Neuron (in vitro differentiated cells): ENCODE data around the gene BRME1.

Experiments
- H2AFZ ChIP-seq: one replicate; pipeline ENCODE4 v1.6.1; 2013; ENCODE audit warnings: low read depth, mild to moderate bottlenecking, inconsistent platforms, low read length, moderate library complexity
- H3K27me3 ChIP-seq: one replicate; pipeline ENCODE4 v1.6.1; 2013; ENCODE audit warnings: low read length; ENCODE audit not compliant: insufficient read depth
- H3K36me3 ChIP-seq: one replicate; pipeline ENCODE4 v1.6.1; 2013; ENCODE audit warnings: low read length; ENCODE audit not compliant: insufficient read depth
- H3K4me1 ChIP-seq: one replicate; pipeline ENCODE4 v1.6.1; 2013; ENCODE audit warnings: low read length; ENCODE audit not compliant: insufficient read depth
- H3K4me3 ChIP-seq: 2 replicates; pipeline ENCODE4 v1.5.1; 2013; ENCODE audit warnings: mild to moderate bottlenecking, low read length, moderate library complexity
- H3K9me3 ChIP-seq: one replicate; pipeline ENCODE4 v1.6.1; 2013; ENCODE audit warnings: low read length

BRME1 gene

GRCh38 chr19:13892870-13893269, 13.0 kb downstream of the BRME1 start:
- no peaks in the 10 kb centered on the region for H3K4me1 ChIP-seq
- no peak overlapping the region for H2AFZ ChIP-seq
- peaks cover 2% of the 10 kb centered on the region for H3K36me3 ChIP-seq
- H3K4me3 ChIP-seq = no peak overlapping the region
- no peaks in the 10 kb centered on the region for H3K9me3 ChIP-seq
- no peaks in the 10 kb centered on the region for H3K27me3 ChIP-seq

- H3K4me3 ChIP-seq = no peak overlapping the region
- H3K36me3 ChIP-seq = peaks cover 2% of the 10 kb centered on the region
- no peaks in the 10 kb centered on the region for H3K27me3 ChIP-seq
- H3K4me1 ChIP-seq = no peaks in the 10 kb centered on the region
- H3K9me3 ChIP-seq = no peaks in the 10 kb centered on the region
- no peak overlapping the region for H2AFZ ChIP-seq
These were observed 15.8 kb downstream of the BRME1 start for GRCh38 chr19:13890136-13890535.

- Histone ChIP-seq H3K4me1 (no peaks in the 10 kb centered on the region), H3K4me3 (no peak overlapping the region), H3K36me3 (no peaks in the 10 kb centered on the region), H2AFZ (no peak overlapping the region), H3K27me3 (no peaks in the 10 kb centered on the region), H3K9me3 (no peaks in the 10 kb centered on the region)
These were observed 17.6 kb downstream of the BRME1 start for GRCh38 chr19:13888281-13888680.

- Histone ChIP-seq H2AFZ (no peak overlapping the region), H3K4me1 (peaks cover 2% of the 10 kb centered on the region), H3K9me3 (no peaks in the 10 kb centered on the region)
These were observed 18.4 kb downstream of the BRME1 start for GRCh38 chr19:13887517-13887916.

GRCh38 chr19:13887018-13887436, 18.9 kb downstream of the BRME1 start:
- H3K9me3 ChIP-seq = no peaks in the 10 kb centered on the region
- no peaks in the 10 kb centered on the region for H3K36me3 ChIP-seq
- H3K4me3 ChIP-seq = no peak overlapping the region
- no peaks in the 10 kb centered on the region for H3K27me3 ChIP-seq
- peaks cover 2% of the 10 kb centered on the region for H3K4me1 ChIP-seq
- no peak overlapping the region for H2AFZ ChIP-seq

More at GRCh38 chr19:13887517-13887916, 18.4 kb downstream of the BRME1 start:
- H3K36me3 ChIP-seq = no peaks in the 10 kb centered on the region
- no peaks in the 10 kb centered on the region for H3K27me3 ChIP-seq
- H3K4me3 ChIP-seq = no peak overlapping the region

GRCh38 chr19:13885826-13886365, 20.0 kb downstream of the BRME1 start:
- Histone ChIP-seq H3K4me1 (peaks cover 12% of the 10 kb centered on the region), H3K27me3 (no peaks in the 10 kb centered on the region), H3K9me3 (no peaks in the 10 kb centered on the region), H3K4me3 (no peak overlapping the region), H2AFZ (no peak overlapping the region), H3K36me3 (no peaks in the 10 kb centered on the region)

- Histone ChIP-seq H3K9me3 (no peaks in the 10 kb centered on the region), H3K4me3 (no peak overlapping the region), H3K4me1 (peaks cover 19% of the 10 kb centered on the region), H3K27me3 (no peaks in the 10 kb centered on the region), H3K36me3 (no peaks in the 10 kb centered on the region), H2AFZ (no peak overlapping the region)
These were observed 21.0 kb downstream of the BRME1 start for GRCh38 chr19:13884726-13885591.

GRCh38 chr19:13883516-13884064, 22.3 kb downstream of the BRME1 start:
- H3K27me3 ChIP-seq = no peaks in the 10 kb centered on the region
- no peak overlapping the region for H2AFZ ChIP-seq
- H3K36me3 ChIP-seq = no peaks in the 10 kb centered on the region
- H3K9me3 ChIP-seq = no peaks in the 10 kb centered on the region
- no peak overlapping the region for H3K4me3 ChIP-seq
- H3K4me1 ChIP-seq = peaks cover 19% of the 10 kb centered on the region

- H3K9me3 ChIP-seq = no peaks in the 10 kb centered on the region
- peaks cover 19% of the 10 kb centered on the region for H3K4me1 ChIP-seq
- no peak overlapping the region for H2AFZ ChIP-seq
- no peaks in the 10 kb centered on the region for H3K36me3 ChIP-seq
- H3K27me3 ChIP-seq = no peaks in the 10 kb centered on the region
- no peak overlapping the region for H3K4me3 ChIP-seq
These were observed 23.1 kb downstream of the BRME1 start for GRCh38 chr19:13882836-13883235.

- Histone ChIP-seq H3K4me3 (no peak overlapping the region), H3K9me3 (no peaks in the 10 kb centered on the region), H2AFZ (no peak overlapping the region), H3K36me3 (no peaks in the 10 kb centered on the region), H3K27me3 (no peaks in the 10 kb centered on the region), H3K4me1 (peaks cover 19% of the 10 kb centered on the region)
These were observed 23.5 kb downstream of the BRME1 start for GRCh38 chr19:13882419-13882795.

GRCh38 chr19:13881692-13882418, 24.1 kb downstream of the BRME1 start:
- Histone ChIP-seq H3K9me3 (no peaks in the 10 kb centered on the region), H3K27me3 (no peaks in the 10 kb centered on the region), H3K36me3 (no peaks in the 10 kb centered on the region), H3K4me3 (no peak overlapping the region), H2AFZ (no peak overlapping the region), H3K4me1 (peaks cover 19% of the 10 kb centered on the region)

- Histone ChIP-seq H3K27me3 (no peaks in the 10 kb centered on the region), H3K36me3 (no peaks in the 10 kb centered on the region), H3K4me1 (peaks cover 19% of the 10 kb centered on the region), H2AFZ (no peak overlapping the region), H3K9me3 (no peaks in the 10 kb centered on the region), H3K4me3 (no peak overlapping the region)
These were observed 24.6 kb downstream of the BRME1 start for GRCh38 chr19:13881251-13881691.
